ENCODE data around the gene IGDCC3.

Gene IGDCC3

GRCh38 chr15:65377976-65378366 lies at the start of gene IGDCC3:
IGDCC3 (minus strand) TSS chr15:65378002; CDS start chr15:65377788, 214 bp downstream.
- DNase-seq (ENCODE audit: low read depth in 2 of 2): no peak

DNA sequence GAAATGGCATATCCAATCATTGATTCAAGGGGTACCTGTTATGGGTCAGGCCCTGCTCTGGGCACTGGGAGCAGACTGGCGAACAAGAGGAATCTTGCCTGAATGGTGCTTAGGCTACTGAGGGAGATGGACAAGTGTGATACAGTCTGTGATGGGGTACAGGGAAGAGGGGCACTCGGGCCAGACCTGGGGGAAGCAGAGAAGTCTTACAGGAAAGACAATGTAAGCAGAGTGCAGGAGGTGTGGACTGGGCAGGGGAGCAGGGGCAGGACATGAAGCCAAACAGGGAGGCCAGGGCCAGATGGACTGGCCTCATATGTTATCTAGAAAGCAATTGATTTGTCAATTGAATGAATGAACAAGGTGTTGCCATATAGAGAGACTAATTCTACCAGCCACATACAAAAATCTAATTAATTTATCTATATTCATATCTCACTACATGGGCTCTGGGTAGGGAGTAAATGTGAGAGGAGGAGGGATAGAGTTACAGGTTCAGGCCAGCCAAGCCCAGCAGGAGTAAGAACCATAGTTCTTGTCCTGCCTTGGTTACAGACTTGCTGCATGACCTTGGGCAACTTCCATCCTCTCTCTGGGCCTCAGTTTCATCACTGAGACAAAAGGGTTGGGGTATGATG lies 48.5 kb upstream of the IGDCC3 start:
- no peak for DNase-seq (ENCODE audit: low read depth in 2 of 2)

DNA sequence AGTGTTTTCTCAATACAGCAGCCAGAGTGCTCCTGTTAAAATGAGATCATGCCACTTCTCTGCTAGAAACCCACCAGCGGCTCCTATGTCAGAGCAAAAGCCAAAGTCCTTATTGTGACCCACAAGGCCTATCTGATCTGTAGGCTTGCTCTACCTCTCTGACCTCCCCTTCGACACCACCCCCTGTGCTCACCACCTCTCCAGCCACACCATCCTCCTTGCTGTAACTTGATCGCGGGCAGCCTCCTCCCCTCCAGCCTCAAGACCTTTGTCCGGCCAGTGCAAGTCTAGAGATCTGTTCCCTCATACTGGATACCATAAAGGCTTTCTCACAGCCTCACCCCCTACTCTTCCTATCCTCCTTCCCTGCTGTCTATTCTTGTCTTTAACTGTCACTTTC lies 46.9 kb upstream of the IGDCC3 start:
- DNase-seq (ENCODE audit: low read depth in 2 of 2): no peak

- DNase-seq (ENCODE audit: low read depth in 2 of 2): no peak
Observed at GRCh38 chr15:65423976-65424679, 46.3 kb upstream of the IGDCC3 start.

DNA sequence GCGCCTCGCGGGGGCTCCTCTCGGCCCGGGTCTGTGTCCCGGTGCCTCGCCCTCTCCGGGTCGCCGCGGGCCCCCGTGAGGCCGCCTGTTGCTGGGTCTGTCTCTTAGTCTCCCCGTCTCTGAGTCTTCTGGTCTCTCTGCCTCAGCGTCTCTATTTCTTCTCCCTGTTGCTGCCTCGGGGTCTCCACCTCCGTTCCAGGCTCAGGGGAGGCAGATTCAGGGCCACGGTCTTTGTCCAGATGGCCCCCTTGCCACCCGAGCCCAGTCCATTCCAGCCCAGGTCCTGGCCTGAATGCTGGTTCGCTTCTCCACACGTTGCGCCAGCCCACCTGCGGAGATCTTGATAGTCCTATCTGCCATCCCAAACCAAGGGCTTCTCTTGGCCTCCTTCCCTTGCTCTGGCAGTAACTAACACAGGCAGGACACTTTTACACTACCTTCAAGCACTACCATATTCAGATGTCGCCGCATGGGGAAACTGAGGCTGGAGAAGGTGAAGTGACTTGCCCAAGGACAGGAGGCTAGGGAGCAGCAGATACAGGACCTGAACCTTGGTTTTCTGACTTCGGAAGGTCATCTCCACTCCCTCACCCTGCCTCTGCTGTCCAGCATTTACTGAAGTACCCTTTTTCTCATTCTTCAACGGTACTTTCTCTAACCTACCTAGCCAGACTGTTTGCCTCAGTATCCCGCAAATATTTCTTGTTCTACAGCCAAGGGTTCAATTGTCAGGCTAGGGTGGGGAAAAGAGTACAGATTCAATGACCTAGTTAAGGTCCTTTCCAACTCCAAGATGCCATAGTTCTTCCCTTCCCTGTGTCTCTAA lies 45.6 kb upstream of the IGDCC3 start:
- no peak for DNase-seq (ENCODE audit: low read depth in 2 of 2)

DNA sequence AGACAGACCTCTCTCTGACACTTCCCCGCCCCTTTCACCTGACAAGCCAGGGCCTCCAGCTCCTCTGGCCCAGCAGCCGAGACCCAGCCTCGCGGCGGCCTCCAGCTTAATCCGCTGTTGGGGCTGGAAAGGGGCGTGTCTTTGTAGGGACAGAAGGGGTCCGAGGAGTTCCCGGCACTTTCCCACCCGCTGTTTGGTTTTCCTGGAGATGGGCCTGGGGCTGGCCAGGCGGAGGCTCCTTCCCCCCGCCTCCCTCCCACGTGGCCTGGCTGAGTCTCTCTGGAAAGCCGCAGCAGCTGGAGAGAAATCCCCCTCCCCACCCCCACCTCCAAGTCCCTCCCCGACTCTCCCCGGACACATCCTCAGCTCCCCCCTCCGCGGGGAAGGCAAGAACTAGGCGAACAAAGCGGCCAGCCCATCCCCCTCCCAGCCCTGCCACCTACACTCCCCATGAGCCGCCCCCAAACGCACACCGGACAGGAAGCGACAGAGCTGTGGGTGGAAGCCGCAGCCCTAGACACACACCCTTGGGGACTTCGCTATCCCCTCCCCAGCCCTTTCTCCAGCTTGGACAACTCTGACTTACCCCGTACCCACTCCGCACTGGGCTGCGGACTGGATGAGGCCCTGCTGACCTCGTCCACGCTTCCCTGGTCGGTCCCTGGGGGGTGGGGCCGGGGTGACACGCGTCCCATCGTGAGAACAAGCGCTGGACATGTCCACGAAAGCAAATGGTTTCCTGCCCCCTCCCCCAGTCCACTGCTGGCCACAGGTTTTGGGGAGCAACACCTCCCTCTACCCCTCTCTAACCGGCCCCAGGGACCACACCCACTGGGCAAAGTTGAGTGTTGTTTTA lies 43.8 kb upstream of the IGDCC3 start:
- DNase-seq (ENCODE audit: low read depth in 2 of 2): no peak

- DNase-seq (ENCODE audit: low read depth in 2 of 2): no peak
Observed at GRCh38 chr15:65420975-65421359, 43.2 kb upstream of the IGDCC3 start.

DNA sequence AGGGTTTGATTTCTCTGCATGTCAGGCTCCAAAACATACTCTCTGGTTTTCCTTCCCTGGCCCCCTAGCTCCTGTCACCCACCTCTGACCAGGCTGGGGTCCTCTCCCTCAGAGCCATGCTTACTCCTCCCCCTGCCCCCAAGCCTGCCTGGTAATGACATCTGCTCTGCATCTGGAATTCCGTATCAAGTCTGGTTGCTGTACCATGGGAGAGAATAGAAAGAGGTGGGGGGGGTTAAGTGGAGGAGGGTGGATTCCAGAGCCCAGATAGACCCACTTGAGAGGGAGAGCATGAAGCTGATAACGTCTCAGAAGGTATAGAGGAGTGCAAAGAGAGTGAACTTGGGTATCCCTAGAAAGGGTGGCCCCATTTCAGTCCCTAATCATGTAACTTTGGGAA lies 40.8 kb upstream of the IGDCC3 start:
- DNase-seq (ENCODE audit: low read depth in 2 of 2): no peak

DNA sequence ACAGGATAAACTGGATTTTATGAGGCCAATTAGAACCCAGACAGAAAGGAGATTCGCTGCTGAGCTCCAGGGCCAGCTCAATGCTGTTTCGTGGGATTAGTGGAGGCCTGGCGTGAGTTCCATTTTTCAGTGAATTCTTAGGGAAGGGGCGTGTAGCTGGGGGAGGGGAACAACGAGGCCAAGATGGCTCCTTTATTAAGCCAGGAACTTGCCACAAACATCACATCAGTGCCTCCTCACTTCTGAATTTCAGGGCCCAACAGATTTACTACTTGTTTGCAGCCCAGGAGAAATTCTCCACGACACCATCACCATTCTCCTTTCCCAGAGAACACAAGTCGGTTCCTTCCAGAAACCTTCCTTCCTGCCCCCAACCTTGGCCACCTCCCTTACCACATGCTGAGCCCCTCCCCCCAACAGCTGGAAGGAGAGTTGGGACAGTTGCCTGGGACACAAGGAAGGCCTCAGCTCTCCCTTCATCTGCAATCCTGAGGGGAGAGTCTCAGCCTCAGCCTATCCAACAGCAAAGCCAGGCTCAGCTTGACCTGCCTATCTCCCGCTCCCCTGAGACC lies 39.1 kb upstream of the IGDCC3 start:
- DNase-seq (ENCODE audit: low read depth in 2 of 2): no peak

DNA sequence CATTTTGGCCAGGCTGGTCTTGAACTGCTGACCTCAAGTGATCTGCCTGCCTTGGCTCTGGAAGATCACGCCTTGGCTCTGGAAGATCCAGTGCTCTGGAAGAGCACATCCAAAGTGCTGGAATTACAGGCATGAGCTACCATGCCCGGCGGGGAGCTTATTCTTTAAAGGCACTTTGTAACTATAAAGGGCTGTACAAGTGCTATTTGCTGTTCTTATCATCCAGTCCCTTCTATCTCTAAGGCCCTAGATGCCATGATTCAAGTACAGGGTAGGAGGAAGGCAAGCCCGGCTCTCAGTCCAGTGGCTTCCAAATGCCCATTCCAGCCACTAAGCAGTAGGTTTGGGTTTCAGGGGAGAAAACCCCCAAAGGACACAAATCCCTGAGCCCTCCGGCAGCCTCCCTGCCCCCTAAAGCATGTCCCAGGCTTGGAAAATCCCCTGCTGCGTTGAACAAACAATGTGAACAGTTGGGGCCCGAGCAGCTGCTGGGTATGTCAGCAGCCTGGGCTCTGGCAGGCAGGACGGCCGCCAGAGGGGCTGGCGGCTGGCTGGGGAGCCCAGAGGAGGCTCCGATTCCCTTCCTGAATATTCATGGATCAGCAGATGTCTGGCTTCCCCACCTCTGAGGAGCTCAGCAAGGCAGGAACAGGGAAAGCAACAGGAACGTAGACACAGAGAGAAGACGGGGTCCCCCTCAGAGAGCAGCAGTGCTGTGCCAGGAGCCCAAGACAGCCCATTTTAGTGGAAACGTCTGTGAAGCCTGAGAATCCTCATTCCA lies 37.2 kb upstream of the IGDCC3 start:
- no peak for DNase-seq (ENCODE audit: low read depth in 2 of 2)

DNA sequence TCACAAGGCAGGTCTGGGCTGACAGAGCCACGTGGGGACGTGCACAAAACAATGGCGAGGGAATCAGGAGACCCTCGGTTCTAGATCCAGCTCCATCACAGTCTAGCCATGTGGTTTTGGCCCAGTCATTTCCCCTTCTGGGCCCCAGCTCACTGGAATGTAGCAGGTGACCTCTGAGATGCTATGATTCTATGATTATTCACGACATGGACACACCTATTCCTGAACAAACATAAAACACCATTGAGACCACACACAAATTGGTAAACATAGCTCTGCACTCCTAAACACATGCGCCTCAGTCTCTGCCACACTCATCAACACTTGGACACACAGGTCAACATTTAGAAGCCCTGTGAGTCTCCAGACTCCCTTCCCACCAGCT lies 36.0 kb upstream of the IGDCC3 start:
- DNase-seq (ENCODE audit: low read depth in 2 of 2): no peak

DNA sequence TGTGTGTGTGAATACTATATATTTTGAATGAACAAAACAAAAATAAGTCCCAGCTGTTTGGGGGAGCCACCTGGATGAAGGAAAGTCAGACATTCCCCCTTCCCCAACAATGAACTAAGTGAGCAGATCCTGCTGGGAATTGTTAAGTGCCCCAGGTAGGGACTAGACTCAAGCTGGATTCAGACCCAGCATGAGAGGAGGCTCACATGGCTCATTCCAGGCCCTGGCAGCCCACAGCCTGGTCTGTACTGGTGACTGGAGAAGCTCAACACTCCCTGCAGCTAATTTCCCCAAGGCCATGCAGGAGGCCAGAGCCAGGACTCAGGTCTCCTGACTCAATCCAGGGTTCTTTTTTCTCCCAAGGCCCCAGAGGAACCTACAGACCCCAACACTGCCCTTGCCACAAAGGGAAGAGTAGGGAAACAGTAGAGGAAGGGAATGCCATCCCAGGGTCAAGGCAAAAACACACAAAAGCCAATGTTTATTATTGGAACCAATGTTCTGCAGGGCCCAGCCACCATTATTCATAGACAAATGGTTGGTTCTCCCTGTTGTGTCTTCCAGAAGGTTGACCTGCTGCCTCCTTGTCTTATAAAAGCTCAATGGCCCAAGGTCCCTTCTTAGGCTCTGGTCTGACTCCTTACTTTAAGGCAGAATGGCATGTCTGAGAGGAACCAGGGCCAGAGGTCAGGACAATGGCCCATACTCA lies 35.4 kb upstream of the IGDCC3 start:
- no peak for DNase-seq (ENCODE audit: low read depth in 2 of 2)

DNA sequence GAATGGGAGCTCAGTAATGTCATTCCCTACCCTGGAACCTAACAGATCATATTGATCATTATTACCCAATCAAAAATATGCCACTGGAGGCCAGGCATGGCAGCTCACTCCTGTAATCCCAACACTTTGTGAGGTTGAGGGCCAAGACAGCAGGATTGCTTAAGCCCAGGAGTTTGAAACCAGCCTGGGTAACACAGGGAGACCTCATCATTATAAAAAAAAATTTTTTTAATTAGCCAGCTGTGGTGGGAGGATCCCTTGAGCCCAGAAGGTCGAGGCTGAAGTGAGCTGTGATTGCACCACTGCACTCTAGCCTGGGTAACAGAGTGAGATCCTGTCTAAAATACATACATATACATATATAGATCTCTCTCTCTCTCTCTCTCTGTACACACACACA lies 34.8 kb upstream of the IGDCC3 start:
- DNase-seq (ENCODE audit: low read depth in 2 of 2): no peak

DNA sequence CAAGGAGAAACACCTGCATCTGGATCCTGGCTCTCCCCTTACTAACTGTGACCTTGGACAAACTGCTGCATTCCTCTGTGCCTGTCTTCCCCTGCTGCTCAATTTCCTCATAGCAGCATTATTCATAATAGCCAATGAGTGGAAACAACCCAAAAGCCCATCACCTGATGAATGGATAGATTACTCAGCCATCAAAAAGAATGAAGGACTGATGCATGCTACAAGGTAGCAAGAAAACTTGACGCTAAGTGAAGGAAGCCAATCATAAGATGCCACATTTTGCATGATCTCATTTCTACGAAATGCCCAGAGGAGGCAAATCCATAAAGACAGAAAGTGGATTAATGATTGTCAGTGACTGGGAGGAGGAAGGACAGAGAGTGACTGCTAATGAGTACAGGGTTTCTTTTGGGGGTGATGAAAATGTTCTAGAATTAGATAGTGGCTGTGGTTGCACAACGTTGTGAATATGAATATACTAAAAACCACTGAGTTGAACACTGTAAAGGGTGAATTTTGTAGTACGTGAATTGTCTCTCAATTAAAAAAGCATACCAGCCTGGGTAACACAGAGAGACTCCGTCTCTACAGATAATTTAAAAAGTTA lies 33.8 kb upstream of the IGDCC3 start:
- DNase-seq (ENCODE audit: low read depth in 2 of 2): no peak

DNA sequence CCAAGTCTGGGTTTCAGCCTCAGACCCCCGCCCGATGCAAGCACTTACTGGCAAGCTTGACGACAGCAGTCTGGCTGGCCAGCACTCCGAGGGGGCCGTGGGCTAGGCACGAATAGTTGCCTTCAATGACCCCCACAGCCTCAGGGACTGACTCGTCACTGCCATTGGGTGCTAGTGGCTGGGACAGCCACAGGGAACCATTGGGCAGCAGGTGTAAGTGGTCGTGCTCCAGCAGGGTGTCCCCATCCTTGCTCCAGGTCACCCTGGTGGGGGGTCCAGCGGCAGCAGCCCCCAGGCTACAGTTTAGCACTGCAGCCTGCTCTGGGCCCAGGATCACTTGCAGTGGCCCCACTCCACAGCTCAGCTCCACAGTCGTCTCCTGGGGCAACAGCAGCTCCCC lies 33.2 kb upstream of the IGDCC3 start:
- no peak for DNase-seq (ENCODE audit: low read depth in 2 of 2)

GRCh38 chr15:65410036-65410435 lies 32.2 kb upstream of the IGDCC3 start:
- no peak for DNase-seq (ENCODE audit: low read depth in 2 of 2)

DNA sequence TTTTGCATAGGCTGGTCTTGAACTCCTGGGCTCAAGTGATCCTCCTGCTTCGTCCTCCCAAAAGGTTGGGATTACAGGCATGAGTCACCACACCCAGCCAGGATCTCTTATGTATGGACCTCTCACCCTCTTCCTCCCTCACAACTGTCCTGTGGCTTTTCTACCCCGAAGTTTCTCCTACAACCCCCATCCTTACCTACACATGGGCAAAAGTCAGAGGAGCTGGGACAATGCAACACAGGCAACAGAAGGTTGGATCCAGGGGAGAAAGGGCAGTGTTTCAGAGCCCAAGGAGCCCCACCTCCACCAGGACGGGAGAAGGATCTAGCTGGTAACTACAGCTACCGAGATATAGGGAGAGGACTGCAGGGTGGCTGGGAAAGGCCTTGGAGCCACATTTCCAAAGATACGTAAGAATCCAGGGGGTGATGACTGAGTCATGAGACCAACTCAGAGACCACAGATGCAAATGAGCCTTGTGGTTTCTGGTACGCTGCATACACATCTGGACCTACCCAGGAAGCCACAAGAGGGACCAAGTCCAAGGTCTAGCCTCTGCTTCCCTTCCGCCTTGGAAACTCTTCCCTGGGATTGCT lies 31.3 kb upstream of the IGDCC3 start:
- no peak for DNase-seq (ENCODE audit: low read depth in 2 of 2)

DNA sequence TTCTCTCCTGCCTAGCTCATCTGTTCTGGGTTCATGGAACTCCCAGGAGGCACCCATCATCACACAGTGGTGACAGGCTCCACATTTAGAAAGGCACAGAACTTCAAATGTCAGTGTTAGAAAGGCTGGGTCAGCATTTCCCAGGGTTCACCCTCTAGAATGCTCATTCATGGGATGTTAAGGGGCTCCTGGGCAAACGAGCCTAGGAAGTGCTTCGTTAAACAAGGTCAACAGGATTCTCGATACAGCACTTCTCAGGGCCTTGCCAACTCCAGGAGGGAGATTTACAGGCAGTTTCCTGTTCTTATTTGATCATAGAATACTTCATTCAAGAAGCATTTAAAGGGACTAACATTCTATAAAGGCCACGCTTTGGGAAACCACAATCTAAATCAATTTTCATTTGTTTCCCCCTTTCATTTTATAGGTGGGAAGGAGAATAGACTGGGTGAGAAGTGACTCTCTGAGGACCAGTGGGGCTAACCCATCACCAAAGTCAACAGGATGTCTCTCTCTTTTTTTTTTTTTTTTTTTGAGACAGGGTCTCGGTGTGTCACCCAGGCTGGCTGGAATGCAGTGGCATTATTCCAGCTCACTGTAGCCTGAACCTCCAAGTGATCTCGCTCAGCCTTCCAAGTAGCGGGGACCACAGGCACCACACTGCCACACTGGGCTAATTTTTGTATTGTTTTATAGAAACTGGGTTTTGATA lies 30.7 kb upstream of the IGDCC3 start:
- DNase-seq (ENCODE audit: low read depth in 2 of 2): no peak

All from activated CD8-positive, alpha-beta memory T cell treated with anti-CD3 and anti-CD28 coated beads for 4 hours (primary cell).